Suprapubic skin (tissue), 4 donors: ENCODE data around the gene SEPTIN5. TPM values are rescaled to one million over a fixed set of nuclear protein-coding genes. Genes with fewer than 3 reads are reported as not detected.

Source experiments
- DNase-seq, 2 donors: peaks; one replicate each; pipeline ENCODE4 v3.0.0-alpha.2; 2019; ENCODE audit warnings: low spot score in 2 of 2
- H3K27ac ChIP-seq: fragments of 200-600 bp; sonication (generic); one replicate; pipeline ENCODE4 v1.5.1; 2019
- H3K27me3 ChIP-seq: fragments of 200-600 bp; sonication (generic); one replicate; pipeline ENCODE4 v1.5.1; 2019
- H3K36me3 ChIP-seq: fragments of 200-600 bp; sonication (generic); one replicate; pipeline ENCODE4 v1.5.1; 2019
- H3K4me1 ChIP-seq: fragments of 200-600 bp; sonication (generic); one replicate; pipeline ENCODE4 v1.5.1; 2019
- H3K4me3 ChIP-seq: fragments of 200-600 bp; sonication (generic); one replicate; pipeline ENCODE4 v1.5.1; 2019; ENCODE audit warnings: mild to moderate bottlenecking
- H3K9me3 ChIP-seq: fragments of 200-600 bp; sonication (generic); one replicate; pipeline ENCODE4 v1.5.1; 2019
- EP300 ChIP-seq: sonication (generic); formaldehyde crosslinking; IDR thresholded peaks from one replicate; pipeline ENCODE4 v1.6.1; 2017; ENCODE audit warnings: antibody characterized with exemption
- POLR2A ChIP-seq, 2 donors: fragments of 450-650 bp; IDR thresholded peaks; one replicate each; pipeline ENCODE4 v1.6.1; 2017; ENCODE audit warnings: antibody characterized with exemption in 2 of 2, mild to moderate bottlenecking in 2 of 2, moderate library complexity in 2 of 2
- POLR2AphosphoS5 ChIP-seq, 3 donors: sonication (generic); formaldehyde crosslinking; IDR thresholded peaks; one replicate each; pipeline ENCODE4 v1.6.1; 2017; ENCODE audit warnings: antibody characterized with exemption in 3 of 3
- WGBS: methylation state at CpG from one replicate; pipeline ENCODE4 v1.1.5; 2018; 5-methylcytosine and 5-hydroxymethylcytosine counted together
- total RNA-seq, 4 donors: library from RNA; depleted of rRNA; stranded (reverse); fragments of >200 nt; gene quantifications; one replicate each; pipeline ENCODE4 v1.1.0, GENCODE V29; 2016
- TF ChIP-seq, protein P1 (sequence below), 2 donors: fragments of 200-600 bp in 1 of 2; fragments of 450-650 bp in 1 of 2; sonication (generic) in 1 of 2; IDR thresholded peaks; one replicate each; pipeline ENCODE4 v1.5.1; 2016 to 2019; ENCODE audit warnings: antibody characterized with exemption in 2 of 2, mild to moderate bottlenecking in 1 of 2, moderate library complexity in 1 of 2

The SEPTIN5 gene
- total RNA-seq, 4 donors from 2014 or later: 89.0 to 147 (median 129) TPM

DNA sequence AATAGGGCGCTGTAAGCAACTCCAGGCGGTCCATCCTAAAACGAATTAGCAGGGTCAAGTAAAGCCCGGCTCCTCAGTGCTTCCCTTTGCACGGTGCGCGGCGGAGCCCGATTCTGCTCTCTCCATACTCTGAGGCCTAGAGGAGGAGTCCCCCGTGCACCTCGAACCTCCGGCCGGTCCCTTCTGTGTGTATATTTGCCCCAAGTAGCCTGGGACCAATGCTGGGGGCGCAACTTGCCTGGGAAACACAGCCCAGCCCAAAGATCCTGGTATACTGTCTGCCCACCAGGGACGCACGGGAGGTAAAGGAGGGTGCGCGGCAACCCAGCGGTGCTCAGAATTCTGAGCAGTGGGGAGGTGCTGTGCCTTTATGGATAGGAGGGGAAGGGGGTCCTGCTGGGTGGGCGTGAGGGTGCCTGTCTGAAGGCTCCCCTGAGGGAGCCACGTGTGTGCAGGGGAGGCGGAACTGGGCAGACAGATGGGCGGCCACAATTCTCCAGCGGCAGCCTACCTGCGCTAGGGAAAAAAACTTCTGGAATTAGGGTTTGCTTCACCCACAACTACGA lies 41.5 kb downstream of the SEPTIN5 start:
- H3K4me3 ChIP-seq: peak overlapping the region; percentile 44
- H3K27me3 ChIP-seq: peaks cover 52% of the 10 kb centered on the region
- peaks cover 53% of the 10 kb centered on the region for H3K4me1 ChIP-seq
- no peak for TF ChIP-seq POLR2AphosphoS5 (IDR thresholded peaks at IDR 0.05)
- no peak for TF ChIP-seq POLR2A (IDR thresholded peaks at IDR 0.05)
- TF ChIP-seq EP300: no peak
- TF ChIP-seq, protein P1, sequence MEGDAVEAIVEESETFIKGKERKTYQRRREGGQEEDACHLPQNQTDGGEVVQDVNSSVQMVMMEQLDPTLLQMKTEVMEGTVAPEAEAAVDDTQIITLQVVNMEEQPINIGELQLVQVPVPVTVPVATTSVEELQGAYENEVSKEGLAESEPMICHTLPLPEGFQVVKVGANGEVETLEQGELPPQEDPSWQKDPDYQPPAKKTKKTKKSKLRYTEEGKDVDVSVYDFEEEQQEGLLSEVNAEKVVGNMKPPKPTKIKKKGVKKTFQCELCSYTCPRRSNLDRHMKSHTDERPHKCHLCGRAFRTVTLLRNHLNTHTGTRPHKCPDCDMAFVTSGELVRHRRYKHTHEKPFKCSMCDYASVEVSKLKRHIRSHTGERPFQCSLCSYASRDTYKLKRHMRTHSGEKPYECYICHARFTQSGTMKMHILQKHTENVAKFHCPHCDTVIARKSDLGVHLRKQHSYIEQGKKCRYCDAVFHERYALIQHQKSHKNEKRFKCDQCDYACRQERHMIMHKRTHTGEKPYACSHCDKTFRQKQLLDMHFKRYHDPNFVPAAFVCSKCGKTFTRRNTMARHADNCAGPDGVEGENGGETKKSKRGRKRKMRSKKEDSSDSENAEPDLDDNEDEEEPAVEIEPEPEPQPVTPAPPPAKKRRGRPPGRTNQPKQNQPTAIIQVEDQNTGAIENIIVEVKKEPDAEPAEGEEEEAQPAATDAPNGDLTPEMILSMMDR (IDR thresholded peaks at IDR 0.05): no peak
- no peaks in the 10 kb centered on the region for H3K36me3 ChIP-seq
- no peak overlapping the region for H3K27ac ChIP-seq
- WGBS: 20% methylated on average over 12 of the region's 26 CpGs
- H3K9me3 ChIP-seq: no peaks in the 10 kb centered on the region
- DNase-seq: no peak

GRCh38 chr22:19756288-19757128 lies 42.2 kb downstream of the SEPTIN5 start:
- DNase-seq: no peak
- H3K27me3 ChIP-seq: peaks cover 54% of the 10 kb centered on the region
- WGBS: 17% methylated on average over 17 of the region's 76 CpGs
- no peak overlapping the region for H3K27ac ChIP-seq
- no peaks in the 10 kb centered on the region for H3K36me3 ChIP-seq
- TF ChIP-seq EP300: no peak
- no peak for TF ChIP-seq POLR2A (IDR thresholded peaks at IDR 0.05)
- TF ChIP-seq POLR2AphosphoS5 (IDR thresholded peaks at IDR 0.05): no peak
- TF ChIP-seq, protein P1 (IDR thresholded peaks at IDR 0.05): peak; percentile 21 to 51
- H3K4me1 ChIP-seq: peaks cover 58% of the 10 kb centered on the region
- peak overlapping the region; percentile 44 for H3K4me3 ChIP-seq
- no peaks in the 10 kb centered on the region for H3K9me3 ChIP-seq

DNA sequence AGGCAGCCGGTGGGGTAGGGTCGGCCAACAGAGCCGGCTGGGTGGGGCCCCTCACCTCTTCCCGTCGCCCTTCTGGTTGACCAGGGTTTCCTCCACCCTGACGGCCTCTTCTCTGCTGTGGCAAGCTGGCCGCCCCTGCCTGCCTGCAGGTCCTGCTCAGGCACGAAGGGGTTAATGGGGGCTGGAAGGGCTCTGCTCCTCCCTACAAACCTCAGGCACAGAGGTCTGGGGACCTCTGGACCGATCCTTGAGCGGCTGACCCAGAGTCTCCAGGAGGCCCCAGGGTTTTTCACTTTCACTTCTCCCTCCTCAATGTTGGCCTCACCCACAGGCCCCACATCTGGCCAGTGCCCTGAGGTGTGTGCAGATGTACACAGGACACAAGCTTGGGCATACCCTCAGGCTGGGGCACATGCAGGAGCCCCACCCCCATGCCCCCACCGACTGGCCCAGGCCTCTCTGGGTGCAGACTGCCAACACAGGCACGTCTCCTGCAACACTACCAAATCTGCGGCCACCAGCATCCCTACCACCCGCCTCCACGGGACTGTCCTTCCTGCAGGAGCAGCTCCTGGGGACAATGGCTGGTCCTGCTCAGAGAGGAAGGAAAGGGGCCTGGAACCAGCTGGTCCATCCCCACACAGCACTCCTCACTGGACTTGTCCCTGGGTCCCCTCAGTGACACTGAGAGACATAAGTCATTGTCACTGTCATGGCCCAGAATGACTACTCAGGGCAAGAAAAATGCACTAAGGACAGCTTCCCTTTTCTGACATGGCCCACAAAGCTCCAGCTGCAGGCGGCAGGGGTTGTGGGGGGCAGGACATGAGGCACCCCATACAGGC lies 43.1 kb downstream of the SEPTIN5 start:
- peaks cover 59% of the 10 kb centered on the region for H3K27me3 ChIP-seq
- peak overlapping the region; percentile 44 for H3K4me3 ChIP-seq
- no peak overlapping the region for H3K27ac ChIP-seq
- no peak for DNase-seq
- H3K36me3 ChIP-seq: no peaks in the 10 kb centered on the region
- peaks cover 66% of the 10 kb centered on the region for H3K4me1 ChIP-seq
- TF ChIP-seq, protein P1 (IDR thresholded peaks at IDR 0.05): no peak
- TF ChIP-seq POLR2A (IDR thresholded peaks at IDR 0.05) (no peak), EP300 (no peak), POLR2AphosphoS5 (IDR thresholded peaks at IDR 0.05) (no peak)
- no peaks in the 10 kb centered on the region for H3K9me3 ChIP-seq
- 15% methylated on average over 4 of the region's 16 CpGs for WGBS

- Histone ChIP-seq H3K36me3 (no peaks in the 10 kb centered on the region), H3K27ac (no peak overlapping the region), H3K27me3 (peaks cover 66% of the 10 kb centered on the region), H3K9me3 (no peaks in the 10 kb centered on the region), H3K4me1 (peaks cover 68% of the 10 kb centered on the region), H3K4me3 (peak overlapping the region; percentile 51)
- DNase-seq: no peak
- TF ChIP-seq POLR2A (IDR thresholded peaks at IDR 0.05) (no peak), POLR2AphosphoS5 (IDR thresholded peaks at IDR 0.05) (no peak), EP300 (no peak)
- TF ChIP-seq, protein P1 (IDR thresholded peaks at IDR 0.05): no peak
- 74% methylated on average over 34 of the region's 43 CpGs for whole genome bisulfite sequencing
These were observed 43.9 kb downstream of the SEPTIN5 start for GRCh38 chr22:19757985-19758895.
